Measurements from ENCODE around the gene JAG2. TPM values are rescaled to one million over a fixed set of nuclear protein-coding genes. Genes with fewer than 3 reads are reported as not detected.

JAG2 gene
- total RNA-seq, 1 experiment from 2014 or later: 12.2 TPM

- peaks cover 17% of the 10 kb centered on the region for H3K27me3 Mint-ChIP-seq (ENCODE audit: low read depth)
- ChIA-PET POLR2A (no interaction called here), CTCF (interaction anchor here (0.7 to 3.3 kb wide), 17 partner anchors 17 to 289 kb away, joined by 3 to 33 read pairs (median 4); partner anchors contain the start of genes BRF1, BTBD6 and JAG2)
- peak; percentile 35 for DNase-seq (ENCODE audit: low spot score)
- H3K9me3 Mint-ChIP-seq: no peaks in the 10 kb centered on the region
- no peaks in the 10 kb centered on the region for H3K36me3 Mint-ChIP-seq
- TF ChIP-seq MXD4 (CRISPR knock-in tag; IDR thresholded peaks at IDR 0.05; ENCODE audit: borderline replicate concordance): no peak
- no peak for TF ChIP-seq SMAD4 (CRISPR knock-in tag; IDR thresholded peaks at IDR 0.05)
- no peak for TF ChIP-seq EMX1 (CRISPR knock-in tag; IDR thresholded peaks at IDR 0.05)
- no peak for TF ChIP-seq E2F4 (CRISPR knock-in tag; IDR thresholded peaks at IDR 0.05; ENCODE audit: borderline replicate concordance, low read depth)
- TF ChIP-seq ARID4B (CRISPR knock-in tag; IDR thresholded peaks at IDR 0.05; ENCODE audit: borderline replicate concordance): no peak
- no peak for TF ChIP-seq MYBL2 (CRISPR knock-in tag; IDR thresholded peaks at IDR 0.05)
- no peak for TF ChIP-seq CBFB (CRISPR knock-in tag; IDR thresholded peaks at IDR 0.05; ENCODE audit: low read depth)
- TF ChIP-seq MAX (CRISPR knock-in tag; IDR thresholded peaks at IDR 0.05): no peak
- TF ChIP-seq ZNF416 (CRISPR knock-in tag; IDR thresholded peaks at IDR 0.05): no peak
- TF ChIP-seq IRF1 (CRISPR knock-in tag; IDR thresholded peaks at IDR 0.05): no peak
- no peak for TF ChIP-seq E2F5 (CRISPR knock-in tag; IDR thresholded peaks at IDR 0.05)
- no peak for TF ChIP-seq SP1 (CRISPR knock-in tag; conservative IDR thresholded peaks at IDR 0.05)
- TF ChIP-seq ATF6 (CRISPR knock-in tag; IDR thresholded peaks at IDR 0.05): no peak
- no peak for TF ChIP-seq ZNF232 (CRISPR knock-in tag; IDR thresholded peaks at IDR 0.05)
- no peak for TF ChIP-seq E2F1 (CRISPR knock-in tag; IDR thresholded peaks at IDR 0.05)
- no peaks in the 10 kb centered on the region for H3K4me1 Mint-ChIP-seq
- H3K27ac Mint-ChIP-seq: no peak overlapping the region
- peak; percentile 18 for ATAC-seq
- H3K4me3 Mint-ChIP-seq: no peak overlapping the region
Measured at GRCh38 chr14:105201156-105201924, 32.8 kb upstream of the JAG2 start.

Measured in WTC11 (cell line).